Body of pancreas (tissue), 4 donors: ENCODE measurements around the gene ACE.

Experiments
- CTCF ChIP-seq, 7 experiments: fragments of 450-650 bp in 4 of 7; fragments of 200-600 bp in 3 of 7; sonication (generic) in 3 of 7; IDR thresholded peaks; one replicate each; pipeline ENCODE4 v1.5.1; 2016 to 2019; ENCODE audit warnings: antibody characterized with exemption in 7 of 7
- POLR2A ChIP-seq, 3 donors: fragments of 450-650 bp; IDR thresholded peaks; one replicate each; pipeline ENCODE4 v1.6.1; 2016; ENCODE audit warnings: antibody characterized with exemption in 3 of 3, mild to moderate bottlenecking in 2 of 3

- TF ChIP-seq POLR2A (IDR thresholded peaks at IDR 0.05) (no peak), CTCF (IDR thresholded peaks at IDR 0.05) (no peak)
Measured at GRCh38 chr17:63540590-63540989, 63.7 kb downstream of the ACE start.
